Suprapubic skin (tissue), 3 donors: ENCODE measurements around the gene PFN3.

Experiments
- EP300 ChIP-seq: sonication (generic); formaldehyde crosslinking; IDR thresholded peaks from one replicate; pipeline ENCODE4 v1.6.1; 2017; ENCODE audit warnings: antibody characterized with exemption
- TF ChIP-seq, protein P1 (sequence below), 2 donors: fragments of 200-600 bp in 1 of 2; fragments of 450-650 bp in 1 of 2; sonication (generic) in 1 of 2; IDR thresholded peaks; one replicate each; pipeline ENCODE4 v1.5.1; 2016 to 2019; ENCODE audit warnings: antibody characterized with exemption in 2 of 2, mild to moderate bottlenecking in 1 of 2, moderate library complexity in 1 of 2

DNA sequence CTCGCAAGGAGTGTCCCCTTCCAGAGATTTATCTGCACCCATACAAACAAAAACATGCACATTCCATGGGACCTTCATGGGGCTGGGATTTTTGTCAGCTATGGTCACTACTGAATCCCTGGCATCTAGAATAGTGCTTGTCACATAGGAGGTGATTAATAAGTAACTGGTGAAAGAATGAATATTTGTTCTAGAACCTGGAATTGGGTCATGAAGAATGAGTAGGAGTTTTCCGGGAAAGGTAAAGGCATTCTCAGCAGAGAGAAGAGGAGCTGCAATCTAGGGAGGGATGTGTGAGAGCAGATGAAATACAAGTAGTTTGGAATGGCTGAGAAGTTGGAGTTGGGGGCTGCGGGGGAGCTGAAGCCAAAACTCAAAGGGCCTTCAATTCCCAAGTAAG is 46.2 kb downstream of the PFN3 start:
- no peak for TF ChIP-seq EP300
- TF ChIP-seq, protein P1, sequence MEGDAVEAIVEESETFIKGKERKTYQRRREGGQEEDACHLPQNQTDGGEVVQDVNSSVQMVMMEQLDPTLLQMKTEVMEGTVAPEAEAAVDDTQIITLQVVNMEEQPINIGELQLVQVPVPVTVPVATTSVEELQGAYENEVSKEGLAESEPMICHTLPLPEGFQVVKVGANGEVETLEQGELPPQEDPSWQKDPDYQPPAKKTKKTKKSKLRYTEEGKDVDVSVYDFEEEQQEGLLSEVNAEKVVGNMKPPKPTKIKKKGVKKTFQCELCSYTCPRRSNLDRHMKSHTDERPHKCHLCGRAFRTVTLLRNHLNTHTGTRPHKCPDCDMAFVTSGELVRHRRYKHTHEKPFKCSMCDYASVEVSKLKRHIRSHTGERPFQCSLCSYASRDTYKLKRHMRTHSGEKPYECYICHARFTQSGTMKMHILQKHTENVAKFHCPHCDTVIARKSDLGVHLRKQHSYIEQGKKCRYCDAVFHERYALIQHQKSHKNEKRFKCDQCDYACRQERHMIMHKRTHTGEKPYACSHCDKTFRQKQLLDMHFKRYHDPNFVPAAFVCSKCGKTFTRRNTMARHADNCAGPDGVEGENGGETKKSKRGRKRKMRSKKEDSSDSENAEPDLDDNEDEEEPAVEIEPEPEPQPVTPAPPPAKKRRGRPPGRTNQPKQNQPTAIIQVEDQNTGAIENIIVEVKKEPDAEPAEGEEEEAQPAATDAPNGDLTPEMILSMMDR (IDR thresholded peaks at IDR 0.05) = no peak
